Type B pancreatic cell (in vitro differentiated cells): Measurements from ENCODE around the gene CHDH. TPM values are rescaled to one million over a fixed set of nuclear protein-coding genes. Genes with fewer than 3 reads are reported as not detected.

Experiments used
- DNase-seq: peaks from one replicate; pipeline ENCODE4 v3.0.0; 2021; ENCODE audit warnings: mixed read lengths; ENCODE audit not compliant: unreplicated experiment; ENCODE audit errors: extremely low spot score
- H3K27ac Mint-ChIP-seq: 2 replicates; pipeline ENCODE4 v1.8.0; 2021; ENCODE audit warnings: mild to moderate bottlenecking, mixed read lengths
- H3K27me3 Mint-ChIP-seq: 2 replicates; pipeline ENCODE4 v1.8.0; 2021; ENCODE audit warnings: mixed read lengths
- H3K36me3 Mint-ChIP-seq: 2 replicates; pipeline ENCODE4 v1.8.0; 2021; ENCODE audit warnings: mixed read lengths
- H3K4me1 Mint-ChIP-seq: one replicate; pipeline ENCODE4 v1.8.0; 2021; ENCODE audit warnings: mixed read lengths; ENCODE audit not compliant: unreplicated experiment
- H3K4me3 Mint-ChIP-seq: 2 replicates; pipeline ENCODE4 v1.8.0; 2021; ENCODE audit warnings: mild to moderate bottlenecking, mixed read lengths
- H3K9me3 Mint-ChIP-seq: 2 replicates; pipeline ENCODE4 v1.8.0; 2021; ENCODE audit warnings: mixed read lengths
- CTCF ChIP-seq: fragments of 200-600 bp; sonication (generic); conservative IDR thresholded peaks from 2 replicates; pipeline ENCODE4 v1.5.0; 2021; ENCODE audit warnings: antibody characterized with exemption, mild to moderate bottlenecking
- total RNA-seq: library from RNA; stranded (reverse); gene quantifications from 2 replicates; pipeline ENCODE4 v1.2.1, GENCODE V29; 2021; ENCODE audit warnings: low replicate concordance

The CHDH gene
- total RNA-seq, 1 donor from 2014 or later = 8.0 TPM

GRCh38 chr3:53791317-53791716, 54.9 kb downstream of the CHDH start:
- peaks cover 10% of the 10 kb centered on the region for H3K27me3 Mint-ChIP-seq
- H3K4me1 Mint-ChIP-seq = peaks cover 8% of the 10 kb centered on the region
- H3K27ac Mint-ChIP-seq = no peak overlapping the region
- no peaks in the 10 kb centered on the region for H3K36me3 Mint-ChIP-seq
- TF ChIP-seq CTCF = no peak
- DNase-seq = no peak
- no peaks in the 10 kb centered on the region for H3K9me3 Mint-ChIP-seq
- no peak overlapping the region for H3K4me3 Mint-ChIP-seq

GRCh38 chr3:53790470-53790869, 55.7 kb downstream of the CHDH start:
- TF ChIP-seq CTCF = no peak
- Mint-ChIP-seq H3K4me1 (peaks cover 4% of the 10 kb centered on the region), H3K27ac (no peak overlapping the region), H3K4me3 (no peak overlapping the region), H3K36me3 (no peaks in the 10 kb centered on the region), H3K27me3 (peaks cover 10% of the 10 kb centered on the region), H3K9me3 (no peaks in the 10 kb centered on the region)
- DNase-seq = no peak

GRCh38 chr3:53789459-53789858, 56.8 kb downstream of the CHDH start:
- no peak for TF ChIP-seq CTCF
- Mint-ChIP-seq H3K27me3 (peaks cover 6% of the 10 kb centered on the region), H3K9me3 (no peaks in the 10 kb centered on the region), H3K4me3 (no peak overlapping the region), H3K4me1 (no peaks in the 10 kb centered on the region), H3K36me3 (no peaks in the 10 kb centered on the region), H3K27ac (no peak overlapping the region)
- no peak for DNase-seq

- Mint-ChIP-seq H3K27ac (no peak overlapping the region), H3K36me3 (no peaks in the 10 kb centered on the region), H3K27me3 (peaks cover 6% of the 10 kb centered on the region), H3K4me3 (no peak overlapping the region), H3K9me3 (no peaks in the 10 kb centered on the region), H3K4me1 (no peaks in the 10 kb centered on the region)
- no peak for TF ChIP-seq CTCF
- no peak for DNase-seq
These were observed 58.2 kb downstream of the CHDH start for GRCh38 chr3:53788038-53788437.

- Mint-ChIP-seq H3K27ac (no peak overlapping the region), H3K9me3 (no peaks in the 10 kb centered on the region), H3K4me1 (no peaks in the 10 kb centered on the region), H3K4me3 (no peak overlapping the region), H3K36me3 (no peaks in the 10 kb centered on the region), H3K27me3 (peaks cover 6% of the 10 kb centered on the region)
- no peak for TF ChIP-seq CTCF
- no peak for DNase-seq
These were observed 59.2 kb downstream of the CHDH start for GRCh38 chr3:53787016-53787415.

- no peak for TF ChIP-seq CTCF
- Mint-ChIP-seq H3K4me3 (no peak overlapping the region), H3K27ac (no peak overlapping the region), H3K36me3 (peaks cover 6% of the 10 kb centered on the region), H3K4me1 (peaks cover 15% of the 10 kb centered on the region), H3K27me3 (peaks cover 6% of the 10 kb centered on the region), H3K9me3 (peaks cover 5% of the 10 kb centered on the region)
- DNase-seq = no peak
These were observed 65.4 kb downstream of the CHDH start for GRCh38 chr3:53780806-53781205.
